ENCODE measurements around the gene CDH13.

The CDH13 gene

DNA sequence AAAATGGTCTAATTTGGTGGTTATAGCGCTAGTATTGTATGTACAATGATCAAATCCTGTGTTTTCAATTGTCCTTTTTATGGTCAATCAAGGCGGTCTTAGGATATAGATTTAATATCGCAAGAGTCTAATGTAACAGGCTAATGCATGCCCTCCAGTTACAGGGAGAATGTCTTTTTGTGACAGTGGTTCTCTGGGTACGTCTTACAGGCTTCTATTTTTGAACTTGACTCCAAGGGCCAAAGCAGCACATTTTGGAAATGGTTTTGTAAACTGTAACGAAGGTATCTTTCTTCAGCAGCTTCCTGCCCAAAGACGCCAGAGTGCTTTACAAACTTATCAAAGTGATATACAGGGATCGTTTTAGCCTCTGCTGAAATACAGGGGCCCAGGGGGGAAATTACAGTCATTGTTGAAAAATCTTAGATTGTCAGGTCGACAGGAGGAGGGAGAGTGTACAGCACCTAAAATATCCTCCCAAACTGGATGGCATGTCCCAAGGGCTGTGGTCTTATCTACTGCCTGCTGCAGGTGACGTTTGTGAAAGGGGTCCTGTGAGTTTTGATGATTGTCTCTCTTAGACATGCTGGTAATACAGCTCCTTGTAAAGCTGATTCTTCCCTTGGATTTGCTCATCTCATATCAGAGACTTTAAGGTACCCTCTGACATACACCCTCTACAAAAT is 288.5 kb downstream of the CDH13 start:
- Histone ChIP-seq H3K9ac (ENCODE audit: low read length) (no peak overlapping the region), H3K4me2 (ENCODE audit: low read depth, low read length) (no peak overlapping the region), H3K36me3 (replicated peaks; ENCODE audit: insufficient read depth, low read length) (no peaks in the 10 kb centered on the region), H4K20me1 (ENCODE audit: insufficient read depth, low read length) (no peaks in the 10 kb centered on the region), H3K27me3 (replicated peaks; ENCODE audit: insufficient read depth, low read length) (no peaks in the 10 kb centered on the region), H3K9me3 (replicated peaks; ENCODE audit: insufficient read depth, low read length) (no peaks in the 10 kb centered on the region), H3K4me3 (ENCODE audit: low read length) (no peak overlapping the region), H3K27ac (ENCODE audit: low read length) (no peak overlapping the region), H3K9me2 (replicated peaks; ENCODE audit: insufficient read depth, low read length) (no peaks in the 10 kb centered on the region), H3K79me2 (ENCODE audit: low read length) (no peaks in the 10 kb centered on the region), H3K4me1 (ENCODE audit: low read length) (no peaks in the 10 kb centered on the region), H2AFZ (ENCODE audit: low read length) (no peak overlapping the region), H3F3A (ENCODE audit: insufficient read depth, low read length) (no peaks in the 10 kb centered on the region)
- TF ChIP-seq, protein P1, sequence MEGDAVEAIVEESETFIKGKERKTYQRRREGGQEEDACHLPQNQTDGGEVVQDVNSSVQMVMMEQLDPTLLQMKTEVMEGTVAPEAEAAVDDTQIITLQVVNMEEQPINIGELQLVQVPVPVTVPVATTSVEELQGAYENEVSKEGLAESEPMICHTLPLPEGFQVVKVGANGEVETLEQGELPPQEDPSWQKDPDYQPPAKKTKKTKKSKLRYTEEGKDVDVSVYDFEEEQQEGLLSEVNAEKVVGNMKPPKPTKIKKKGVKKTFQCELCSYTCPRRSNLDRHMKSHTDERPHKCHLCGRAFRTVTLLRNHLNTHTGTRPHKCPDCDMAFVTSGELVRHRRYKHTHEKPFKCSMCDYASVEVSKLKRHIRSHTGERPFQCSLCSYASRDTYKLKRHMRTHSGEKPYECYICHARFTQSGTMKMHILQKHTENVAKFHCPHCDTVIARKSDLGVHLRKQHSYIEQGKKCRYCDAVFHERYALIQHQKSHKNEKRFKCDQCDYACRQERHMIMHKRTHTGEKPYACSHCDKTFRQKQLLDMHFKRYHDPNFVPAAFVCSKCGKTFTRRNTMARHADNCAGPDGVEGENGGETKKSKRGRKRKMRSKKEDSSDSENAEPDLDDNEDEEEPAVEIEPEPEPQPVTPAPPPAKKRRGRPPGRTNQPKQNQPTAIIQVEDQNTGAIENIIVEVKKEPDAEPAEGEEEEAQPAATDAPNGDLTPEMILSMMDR (IDR thresholded peaks at IDR 0.05; ENCODE audit: low read length), result no peak
- no peak for TF ChIP-seq EZH2phosphoT487 (IDR thresholded peaks at IDR 0.05; ENCODE audit: low read length)
- DNase-seq, result no peak

DNA sequence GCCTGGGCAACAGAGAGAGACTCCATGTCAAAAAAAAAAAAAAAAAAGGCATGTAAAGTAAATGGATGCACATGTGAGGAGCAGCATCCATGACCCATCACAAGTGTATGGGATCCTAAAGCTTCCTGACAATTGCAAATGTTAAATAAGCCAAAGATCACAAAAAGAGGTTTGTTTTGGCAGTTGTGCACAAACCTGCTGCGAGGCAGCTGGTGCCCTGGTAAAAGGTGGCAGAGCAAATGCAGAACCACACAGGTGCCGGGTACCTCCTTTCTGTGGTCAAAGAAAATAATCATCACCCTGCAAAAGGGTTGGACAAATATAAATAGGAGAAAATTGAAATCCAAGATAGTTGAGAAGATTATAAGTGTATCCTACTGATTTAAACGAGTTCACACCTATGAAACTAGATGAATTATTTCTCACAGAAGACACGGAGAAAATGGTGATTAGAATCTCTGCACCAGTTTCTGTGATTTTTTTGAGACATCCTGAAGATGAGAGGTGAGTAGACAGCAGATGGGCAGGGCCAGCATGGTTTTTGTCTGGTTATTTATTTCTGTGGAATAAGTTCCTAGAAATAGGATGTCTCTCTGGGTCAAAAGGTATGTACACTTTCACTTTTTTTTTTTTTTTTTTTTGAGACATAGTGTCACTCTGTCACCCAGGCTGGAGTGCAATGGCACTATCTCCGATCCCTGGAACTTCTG is 291.3 kb downstream of the CDH13 start:
- Histone ChIP-seq H4K20me1 (ENCODE audit: insufficient read depth, low read length) (no peaks in the 10 kb centered on the region), H3K27me3 (replicated peaks; ENCODE audit: insufficient read depth, low read length) (0 out of 2 replicates have a peak, but pooled peaks cover 4% of the 10 kb centered on the region), H3K27ac (ENCODE audit: low read length) (no peak overlapping the region), H3K9me3 (replicated peaks; ENCODE audit: insufficient read depth, low read length) (no peaks in the 10 kb centered on the region), H3F3A (ENCODE audit: insufficient read depth, low read length) (no peaks in the 10 kb centered on the region), H3K9me2 (replicated peaks; ENCODE audit: insufficient read depth, low read length) (no peaks in the 10 kb centered on the region), H3K4me3 (ENCODE audit: low read length) (no peak overlapping the region), H3K4me2 (ENCODE audit: low read depth, low read length) (no peak overlapping the region), H3K36me3 (replicated peaks; ENCODE audit: insufficient read depth, low read length) (no peaks in the 10 kb centered on the region), H2AFZ (ENCODE audit: low read length) (no peak overlapping the region), H3K4me1 (ENCODE audit: low read length) (no peaks in the 10 kb centered on the region), H3K79me2 (ENCODE audit: low read length) (no peaks in the 10 kb centered on the region), H3K9ac (ENCODE audit: low read length) (no peak overlapping the region)
- no peak for DNase-seq
- TF ChIP-seq, protein P1 (IDR thresholded peaks at IDR 0.05; ENCODE audit: low read length), result no peak
- TF ChIP-seq EZH2phosphoT487 (IDR thresholded peaks at IDR 0.05; ENCODE audit: low read length) (no peak), EZH2 (optimal IDR thresholded peaks at IDR 0.05; ENCODE audit: low read depth, low read length) (no peak)

DNA sequence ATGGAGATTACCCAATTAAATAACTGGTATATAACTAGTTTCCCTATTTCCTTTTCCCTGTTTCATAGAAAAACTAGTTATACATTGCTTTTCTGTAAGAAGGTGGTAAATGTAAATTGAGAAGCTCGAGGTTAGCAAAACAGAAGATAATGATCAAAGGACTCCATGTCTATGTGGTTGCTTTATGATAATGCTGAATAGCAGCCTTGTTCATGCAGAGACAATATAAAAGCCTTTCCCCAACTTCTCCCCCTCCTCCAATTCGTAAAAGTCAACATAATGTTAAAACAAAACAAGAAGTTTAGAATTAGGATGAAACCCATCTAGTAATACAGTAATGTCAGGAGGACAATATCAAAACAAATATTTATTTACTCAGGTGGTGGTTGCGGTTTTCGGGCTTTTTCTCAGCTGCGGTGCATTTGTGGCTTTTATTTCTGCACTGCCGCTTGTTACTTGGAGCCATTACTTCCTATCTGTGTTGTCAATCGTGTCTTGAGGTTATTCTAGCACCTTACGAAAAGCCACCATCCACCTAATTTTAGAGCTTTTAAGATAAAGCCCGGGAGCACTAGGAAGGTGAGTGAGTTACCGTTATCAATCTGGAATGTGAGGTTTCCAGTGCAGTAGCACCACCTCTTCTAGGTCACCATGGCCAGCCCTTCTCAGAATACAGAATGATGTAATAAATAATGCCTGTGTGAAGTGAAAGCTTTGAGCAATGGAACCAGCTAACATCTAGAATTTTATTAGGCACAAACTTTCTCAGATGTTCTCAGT is 297.5 kb downstream of the CDH13 start:
- peak; percentile 63 for DNase-seq
- Histone ChIP-seq H2AFZ (ENCODE audit: low read length) (no peak overlapping the region), H3K36me3 (replicated peaks; ENCODE audit: insufficient read depth, low read length) (no peaks in the 10 kb centered on the region), H3K4me3 (ENCODE audit: low read length) (no peak overlapping the region), H3F3A (ENCODE audit: insufficient read depth, low read length) (peaks cover 10% of the 10 kb centered on the region; the same call in 1 of the 2 replicates), H3K79me2 (ENCODE audit: low read length) (no peaks in the 10 kb centered on the region), H3K4me1 (ENCODE audit: low read length) (peaks cover 13% of the 10 kb centered on the region; the same call in 1 of the 2 replicates), H3K9ac (ENCODE audit: low read length) (no peak overlapping the region), H4K20me1 (ENCODE audit: insufficient read depth, low read length) (no peaks in the 10 kb centered on the region), H3K9me3 (replicated peaks; ENCODE audit: insufficient read depth, low read length) (no peaks in the 10 kb centered on the region), H3K4me2 (ENCODE audit: low read depth, low read length) (peak overlapping the region; percentile 43; the same call in 1 of the 2 replicates), H3K9me2 (replicated peaks; ENCODE audit: insufficient read depth, low read length) (no peaks in the 10 kb centered on the region), H3K27ac (ENCODE audit: low read length) (no peak overlapping the region), H3K27me3 (replicated peaks; ENCODE audit: insufficient read depth, low read length) (0 out of 2 replicates have a peak, but pooled peaks cover 4% of the 10 kb centered on the region)
- TF ChIP-seq, protein P1 (IDR thresholded peaks at IDR 0.05; ENCODE audit: low read length), result no peak
- TF ChIP-seq EZH2 (optimal IDR thresholded peaks at IDR 0.05; ENCODE audit: low read depth, low read length), result no peak
